GM19238 (cell line): ENCODE data around the gene TEN1.
A peak's percentile ranks its signal among the peaks of the same experiment; 100 is the strongest.
"Not testable (repeated sequence)": the region's sequence is repeated elsewhere in the genome, so short reads cannot be mapped to it uniquely, and the experiment has no call there.

Source experiments
- DNase-seq: peaks from one replicate; pipeline ENCODE4 v3.0.0; 2011; ENCODE audit warnings: low spot score; ENCODE audit not compliant: insufficient read length

Gene TEN1

GRCh38 chr17:75978938-75979704 is at the start of gene TEN1, which contains the start of gene ACOX1:
Gene TEN1, plus strand, starts transcription at chr17:75979240. Its CDS starts 6,953 bp downstream, at chr17:75986193.
Gene ACOX1, minus strand, starts transcription at chr17:75979166. Its CDS starts 93 bp downstream, at chr17:75979073.
- DNase-seq: peak; percentile 85

- DNase-seq: no peak
Measured at GRCh38 chr17:75931062-75931461, 48.0 kb upstream of the TEN1 start.

GRCh38 chr17:75932852-75933251 is 46.2 kb upstream of the TEN1 start:
- no peak for DNase-seq

- no peak for DNase-seq
Measured at GRCh38 chr17:75933808-75934207, 45.2 kb upstream of the TEN1 start.

GRCh38 chr17:75937652-75938051 is 41.4 kb upstream of the TEN1 start:
- no peak for DNase-seq

- peak; percentile 97 for DNase-seq
Measured at GRCh38 chr17:75940727-75941441, 38.2 kb upstream of the TEN1 start, which contains the start of gene FBF1. Gene FBF1, minus strand, starts transcription at chr17:75941042. Its CDS starts 2,893 bp downstream, at chr17:75938149.

GRCh38 chr17:75941442-75941819 is 37.6 kb upstream of the TEN1 start:
- no peak for DNase-seq

GRCh38 chr17:75942473-75942872 is 36.6 kb upstream of the TEN1 start:
- no peak for DNase-seq

GRCh38 chr17:75943491-75943890 is 35.5 kb upstream of the TEN1 start:
- DNase-seq: no peak

GRCh38 chr17:75945211-75945610 is 33.8 kb upstream of the TEN1 start:
- no peak for DNase-seq

- no peak for DNase-seq
Measured at GRCh38 chr17:75950421-75950820, 28.6 kb upstream of the TEN1 start.

- DNase-seq: no peak
Measured at GRCh38 chr17:75950855-75951554, 28.0 kb upstream of the TEN1 start.

- DNase-seq: no peak
Measured at GRCh38 chr17:75959051-75959838, 19.8 kb upstream of the TEN1 start.

- DNase-seq: no peak
Measured at GRCh38 chr17:75959839-75960511, 19.1 kb upstream of the TEN1 start.

- no peak for DNase-seq
Measured at GRCh38 chr17:75965468-75965867, 13.6 kb upstream of the TEN1 start.

GRCh38 chr17:75969044-75969443 is 10.0 kb upstream of the TEN1 start:
- DNase-seq: not testable (repeated sequence)

- DNase-seq: no peak
Measured at GRCh38 chr17:75970011-75970523, 9.0 kb upstream of the TEN1 start.

- DNase-seq: no peak
Measured at GRCh38 chr17:75970626-75971025, 8.4 kb upstream of the TEN1 start.

GRCh38 chr17:75975187-75975586 is 3.9 kb upstream of the TEN1 start:
- not testable (repeated sequence) for DNase-seq

- no peak for DNase-seq
Measured at GRCh38 chr17:75975757-75976174, 3.3 kb upstream of the TEN1 start.
